Measurements from ENCODE around the gene HBB.
"Not testable (repeated sequence)": the region's sequence is repeated elsewhere in the genome, so short reads cannot be mapped to it uniquely, and the experiment has no call there.

Gene HBB

GRCh38 chr11:5250543-5251204 lies 23.8 kb upstream of the HBB start:
- H3K27ac ChIP-seq (replicated peaks), result no peak overlapping the region

GRCh38 chr11:5249807-5250396 lies 23.0 kb upstream of the HBB start, which contains the start of gene HBG1:
TSS of gene HBG1 (minus strand) at chr11:5249857. CDS start at chr11:5249804, 53 bp downstream.
- H3K4me3 ChIP-seq (replicated peaks; ENCODE audit: insufficient read depth, low read length); DNase-seq (ENCODE audit: low read depth in 1 of 2, low spot score in 1 of 2); H3K27me3 ChIP-seq (ENCODE audit: insufficient read depth, poor library complexity, severe bottlenecking); H3K27ac ChIP-seq (replicated peaks): not testable (repeated sequence)

More at GRCh38 chr11:5250543-5251204, 23.8 kb upstream of the HBB start:
- no peak for TF ChIP-seq GABPA (IDR thresholded peaks at IDR 0.05; ENCODE audit: low read depth)
- no peak for TF ChIP-seq REST (IDR thresholded peaks at IDR 0.05; ENCODE audit: insufficient replicate concordance, low read depth)
- no peak for TF ChIP-seq SPI1 (IDR thresholded peaks at IDR 0.05; ENCODE audit: borderline replicate concordance, low read depth)
- no peak for TF ChIP-seq CTCF (IDR thresholded peaks at IDR 0.05; ENCODE audit: insufficient read depth, low read length)
- no peak for TF ChIP-seq POLR2AphosphoS5 (IDR thresholded peaks at IDR 0.05; ENCODE audit: low read depth)
- DNase-seq (ENCODE audit: low read depth in 1 of 2, low spot score in 1 of 2), result no peak
- no peak overlapping the region for H3K4me3 ChIP-seq (replicated peaks; ENCODE audit: insufficient read depth, low read length)
- no peaks in the 10 kb centered on the region for H3K27me3 ChIP-seq (ENCODE audit: insufficient read depth, poor library complexity, severe bottlenecking)

GRCh38 chr11:5248498-5248897 lies 21.6 kb upstream of the HBB start:
- H3K27ac ChIP-seq (replicated peaks); H3K4me3 ChIP-seq (replicated peaks; ENCODE audit: insufficient read depth, low read length); H3K27me3 ChIP-seq (ENCODE audit: insufficient read depth, poor library complexity, severe bottlenecking); DNase-seq (ENCODE audit: low read depth in 1 of 2, low spot score in 1 of 2): not testable (repeated sequence)

- no peak for DNase-seq (ENCODE audit: low read depth in 1 of 2, low spot score in 1 of 2)
- TF ChIP-seq REST (IDR thresholded peaks at IDR 0.05; ENCODE audit: insufficient replicate concordance, low read depth) (no peak), POLR2AphosphoS5 (IDR thresholded peaks at IDR 0.05; ENCODE audit: low read depth) (no peak), CTCF (IDR thresholded peaks at IDR 0.05; ENCODE audit: insufficient read depth, low read length) (no peak), SPI1 (IDR thresholded peaks at IDR 0.05; ENCODE audit: borderline replicate concordance, low read depth) (no peak), GABPA (IDR thresholded peaks at IDR 0.05; ENCODE audit: low read depth) (no peak)
- Histone ChIP-seq H3K27ac (replicated peaks) (no peak overlapping the region), H3K27me3 (ENCODE audit: insufficient read depth, poor library complexity, severe bottlenecking) (no peaks in the 10 kb centered on the region), H3K4me3 (replicated peaks; ENCODE audit: insufficient read depth, low read length) (no peak overlapping the region)
These were observed 20.8 kb upstream of the HBB start for GRCh38 chr11:5247472-5248192.
